Liver (tissue), 3 donors: ENCODE measurements around the gene PACSIN2.

Source experiments
- FOXA2 ChIP-seq: IDR thresholded peaks from 2 replicates; pipeline ENCODE4 v1.6.1; 2016; ENCODE audit warnings: antibody characterized with exemption
- JUND ChIP-seq, 2 donors: IDR thresholded peaks; 2 replicates each; pipeline ENCODE4 v1.6.1; 2016; ENCODE audit warnings: antibody characterized with exemption in 2 of 2
- RAD21 ChIP-seq, 2 donors: IDR thresholded peaks; 2 replicates each; pipeline ENCODE4 v1.6.1; 2016; ENCODE audit warnings: antibody characterized with exemption in 2 of 2, mild to moderate bottlenecking in 2 of 2
- RXRA ChIP-seq, 2 donors: IDR thresholded peaks; 2 replicates each; pipeline ENCODE4 v1.6.1; 2017 to 2018; ENCODE audit warnings: antibody characterized with exemption in 2 of 2, mild to moderate bottlenecking in 1 of 2
- TAF1 ChIP-seq: conservative IDR thresholded peaks from 2 replicates; pipeline ENCODE4 v1.6.1; 2016; ENCODE audit warnings: antibody characterized with exemption, mild to moderate bottlenecking
- TF ChIP-seq, protein P1 (sequence below): fragments of 150-350 bp; IDR thresholded peaks from 2 replicates; pipeline ENCODE4 v1.5.1; 2017; ENCODE audit warnings: improper control_type of control experiment, low read depth, low read length; ENCODE audit not compliant: missing input control
- TF ChIP-seq, protein P2 (sequence below): IDR thresholded peaks from 2 replicates; pipeline ENCODE4 v1.6.1; 2016; ENCODE audit warnings: antibody characterized with exemption
- TF ChIP-seq, protein P3 (sequence below): IDR thresholded peaks from 2 replicates; pipeline ENCODE4 v1.6.1; 2016; ENCODE audit warnings: antibody characterized with exemption
- TF ChIP-seq, protein P4 (sequence below): IDR thresholded peaks from 2 replicates; pipeline ENCODE4 v1.6.1; 2016; ENCODE audit warnings: antibody characterized with exemption, mild to moderate bottlenecking
- donor health status: healthy.
- donor health status: healthy.

GRCh38 chr22:43006016-43006505 lies 8.9 kb downstream of the PACSIN2 start:
- TF ChIP-seq, protein P1, sequence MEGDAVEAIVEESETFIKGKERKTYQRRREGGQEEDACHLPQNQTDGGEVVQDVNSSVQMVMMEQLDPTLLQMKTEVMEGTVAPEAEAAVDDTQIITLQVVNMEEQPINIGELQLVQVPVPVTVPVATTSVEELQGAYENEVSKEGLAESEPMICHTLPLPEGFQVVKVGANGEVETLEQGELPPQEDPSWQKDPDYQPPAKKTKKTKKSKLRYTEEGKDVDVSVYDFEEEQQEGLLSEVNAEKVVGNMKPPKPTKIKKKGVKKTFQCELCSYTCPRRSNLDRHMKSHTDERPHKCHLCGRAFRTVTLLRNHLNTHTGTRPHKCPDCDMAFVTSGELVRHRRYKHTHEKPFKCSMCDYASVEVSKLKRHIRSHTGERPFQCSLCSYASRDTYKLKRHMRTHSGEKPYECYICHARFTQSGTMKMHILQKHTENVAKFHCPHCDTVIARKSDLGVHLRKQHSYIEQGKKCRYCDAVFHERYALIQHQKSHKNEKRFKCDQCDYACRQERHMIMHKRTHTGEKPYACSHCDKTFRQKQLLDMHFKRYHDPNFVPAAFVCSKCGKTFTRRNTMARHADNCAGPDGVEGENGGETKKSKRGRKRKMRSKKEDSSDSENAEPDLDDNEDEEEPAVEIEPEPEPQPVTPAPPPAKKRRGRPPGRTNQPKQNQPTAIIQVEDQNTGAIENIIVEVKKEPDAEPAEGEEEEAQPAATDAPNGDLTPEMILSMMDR = no peak
- TF ChIP-seq RXRA (IDR thresholded peaks at IDR 0.05) = no peak
- no peak for TF ChIP-seq TAF1
- TF ChIP-seq, protein P2, sequence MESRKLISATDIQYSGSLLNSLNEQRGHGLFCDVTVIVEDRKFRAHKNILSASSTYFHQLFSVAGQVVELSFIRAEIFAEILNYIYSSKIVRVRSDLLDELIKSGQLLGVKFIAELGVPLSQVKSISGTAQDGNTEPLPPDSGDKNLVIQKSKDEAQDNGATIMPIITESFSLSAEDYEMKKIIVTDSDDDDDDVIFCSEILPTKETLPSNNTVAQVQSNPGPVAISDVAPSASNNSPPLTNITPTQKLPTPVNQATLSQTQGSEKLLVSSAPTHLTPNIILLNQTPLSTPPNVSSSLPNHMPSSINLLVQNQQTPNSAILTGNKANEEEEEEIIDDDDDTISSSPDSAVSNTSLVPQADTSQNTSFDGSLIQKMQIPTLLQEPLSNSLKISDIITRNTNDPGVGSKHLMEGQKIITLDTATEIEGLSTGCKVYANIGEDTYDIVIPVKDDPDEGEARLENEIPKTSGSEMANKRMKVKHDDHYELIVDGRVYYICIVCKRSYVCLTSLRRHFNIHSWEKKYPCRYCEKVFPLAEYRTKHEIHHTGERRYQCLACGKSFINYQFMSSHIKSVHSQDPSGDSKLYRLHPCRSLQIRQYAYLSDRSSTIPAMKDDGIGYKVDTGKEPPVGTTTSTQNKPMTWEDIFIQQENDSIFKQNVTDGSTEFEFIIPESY = no peak
- TF ChIP-seq FOXA2 = no peak
- TF ChIP-seq, protein P3, sequence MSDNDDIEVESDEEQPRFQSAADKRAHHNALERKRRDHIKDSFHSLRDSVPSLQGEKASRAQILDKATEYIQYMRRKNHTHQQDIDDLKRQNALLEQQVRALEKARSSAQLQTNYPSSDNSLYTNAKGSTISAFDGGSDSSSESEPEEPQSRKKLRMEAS = no peak
- TF ChIP-seq, protein P4, sequence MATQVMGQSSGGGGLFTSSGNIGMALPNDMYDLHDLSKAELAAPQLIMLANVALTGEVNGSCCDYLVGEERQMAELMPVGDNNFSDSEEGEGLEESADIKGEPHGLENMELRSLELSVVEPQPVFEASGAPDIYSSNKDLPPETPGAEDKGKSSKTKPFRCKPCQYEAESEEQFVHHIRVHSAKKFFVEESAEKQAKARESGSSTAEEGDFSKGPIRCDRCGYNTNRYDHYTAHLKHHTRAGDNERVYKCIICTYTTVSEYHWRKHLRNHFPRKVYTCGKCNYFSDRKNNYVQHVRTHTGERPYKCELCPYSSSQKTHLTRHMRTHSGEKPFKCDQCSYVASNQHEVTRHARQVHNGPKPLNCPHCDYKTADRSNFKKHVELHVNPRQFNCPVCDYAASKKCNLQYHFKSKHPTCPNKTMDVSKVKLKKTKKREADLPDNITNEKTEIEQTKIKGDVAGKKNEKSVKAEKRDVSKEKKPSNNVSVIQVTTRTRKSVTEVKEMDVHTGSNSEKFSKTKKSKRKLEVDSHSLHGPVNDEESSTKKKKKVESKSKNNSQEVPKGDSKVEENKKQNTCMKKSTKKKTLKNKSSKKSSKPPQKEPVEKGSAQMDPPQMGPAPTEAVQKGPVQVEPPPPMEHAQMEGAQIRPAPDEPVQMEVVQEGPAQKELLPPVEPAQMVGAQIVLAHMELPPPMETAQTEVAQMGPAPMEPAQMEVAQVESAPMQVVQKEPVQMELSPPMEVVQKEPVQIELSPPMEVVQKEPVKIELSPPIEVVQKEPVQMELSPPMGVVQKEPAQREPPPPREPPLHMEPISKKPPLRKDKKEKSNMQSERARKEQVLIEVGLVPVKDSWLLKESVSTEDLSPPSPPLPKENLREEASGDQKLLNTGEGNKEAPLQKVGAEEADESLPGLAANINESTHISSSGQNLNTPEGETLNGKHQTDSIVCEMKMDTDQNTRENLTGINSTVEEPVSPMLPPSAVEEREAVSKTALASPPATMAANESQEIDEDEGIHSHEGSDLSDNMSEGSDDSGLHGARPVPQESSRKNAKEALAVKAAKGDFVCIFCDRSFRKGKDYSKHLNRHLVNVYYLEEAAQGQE = no peak
- TF ChIP-seq RAD21 (IDR thresholded peaks at IDR 0.05) = no peak
- no peak for TF ChIP-seq JUND (IDR thresholded peaks at IDR 0.05)
